ENCODE measurements around the gene RFC3.

RFC3 gene

DNA sequence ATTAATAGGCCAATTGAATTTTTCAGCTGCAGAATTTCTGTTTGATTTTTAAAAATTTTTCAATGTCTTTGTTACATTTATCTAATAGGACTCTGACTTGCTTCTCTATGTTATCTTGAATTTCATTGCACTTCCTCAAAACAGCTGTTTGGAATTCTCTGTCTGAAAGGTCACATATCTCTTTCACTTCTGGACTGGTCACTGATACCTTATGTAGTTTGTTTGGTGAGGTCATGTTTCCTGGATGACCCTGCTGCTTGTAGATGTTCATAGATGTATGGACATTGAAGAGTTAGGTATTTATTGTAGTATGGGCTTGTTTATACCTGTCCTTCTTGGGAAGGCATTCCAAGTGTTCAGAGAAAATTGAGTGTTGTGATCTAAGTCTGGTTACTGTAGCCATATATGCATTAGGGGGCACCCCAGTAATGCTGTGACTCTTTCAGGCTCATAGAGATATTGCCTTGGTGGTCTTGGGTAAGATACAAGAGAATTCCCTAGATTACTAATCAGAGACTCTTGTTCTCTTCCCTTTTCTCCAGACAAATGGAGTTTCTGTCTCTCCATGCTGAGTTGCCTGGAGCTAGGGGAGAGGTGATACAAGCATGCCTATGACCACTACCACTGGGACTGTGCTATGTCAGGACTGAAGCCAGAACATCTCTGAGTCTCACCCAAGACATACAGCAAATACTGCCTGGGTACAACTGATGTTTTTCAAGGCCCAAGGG is 27.8 kb downstream of the RFC3 start:
- H3K9me3 ChIP-seq (ENCODE audit: control insufficient read depth in 1 of 2, low read length in 2 of 2) = no peaks in the 10 kb centered on the region
- no peaks in the 10 kb centered on the region for H3K27me3 ChIP-seq (ENCODE audit: low read depth, low read length)
- no peaks in the 10 kb centered on the region for H3K4me1 ChIP-seq (ENCODE audit: control insufficient read depth in 1 of 2, insufficient read depth in 2 of 2, low read length in 2 of 2)
- no peak overlapping the region for H3K4me3 ChIP-seq (ENCODE audit: low read depth in 1 of 2, low read length in 2 of 2)
- no peak overlapping the region for H3K27ac ChIP-seq (ENCODE audit: low read length)
- no peaks in the 10 kb centered on the region for H3K36me3 ChIP-seq (ENCODE audit: control insufficient read depth in 1 of 2, insufficient read depth in 2 of 2, low read length in 2 of 2)

DNA sequence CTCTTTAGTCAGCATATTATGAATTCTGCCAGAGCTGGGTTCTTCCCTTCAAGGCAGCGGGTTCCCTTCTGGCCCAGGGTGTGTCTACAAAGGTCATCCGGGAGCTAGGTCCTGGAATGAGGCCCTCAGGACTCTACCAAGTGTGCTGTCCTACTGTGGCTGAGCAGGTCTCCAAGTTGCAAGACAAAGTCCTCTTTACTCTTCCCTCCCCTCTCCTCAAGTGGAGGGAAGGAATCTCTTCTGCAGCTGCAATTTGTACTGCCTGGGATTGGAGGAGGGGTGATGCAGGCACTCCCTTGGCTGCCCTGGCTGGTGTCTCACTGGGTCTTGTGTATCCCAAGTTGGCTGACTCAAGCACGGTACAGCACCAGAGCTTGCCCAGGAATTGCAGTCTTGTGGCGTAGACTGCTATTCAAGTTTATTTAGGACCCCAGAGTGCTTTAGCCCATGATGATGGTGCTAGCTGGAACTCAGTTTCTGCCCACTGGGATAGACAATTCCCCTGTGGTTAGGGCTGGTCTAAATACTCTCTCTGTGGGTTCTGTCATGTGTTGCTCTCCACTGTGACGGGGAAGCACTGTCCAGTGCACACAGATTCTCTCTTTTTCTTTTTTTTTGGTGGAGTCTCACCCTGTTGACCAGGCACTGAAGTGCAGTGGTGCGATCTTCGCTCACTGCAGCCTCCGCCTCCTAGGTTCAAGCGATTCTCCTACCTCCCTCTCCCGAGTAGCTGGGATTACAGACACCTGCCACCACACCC is 28.5 kb downstream of the RFC3 start:
- Histone ChIP-seq H3K36me3 (ENCODE audit: control insufficient read depth in 1 of 2, insufficient read depth in 2 of 2, low read length in 2 of 2) (no peaks in the 10 kb centered on the region), H3K4me1 (ENCODE audit: control insufficient read depth in 1 of 2, insufficient read depth in 2 of 2, low read length in 2 of 2) (no peaks in the 10 kb centered on the region), H3K27ac (ENCODE audit: low read length) (no peak overlapping the region), H3K4me3 (ENCODE audit: low read depth in 1 of 2, low read length in 2 of 2) (no peak overlapping the region), H3K27me3 (ENCODE audit: low read depth, low read length) (no peaks in the 10 kb centered on the region), H3K9me3 (ENCODE audit: control insufficient read depth in 1 of 2, low read length in 2 of 2) (no peaks in the 10 kb centered on the region)

DNA sequence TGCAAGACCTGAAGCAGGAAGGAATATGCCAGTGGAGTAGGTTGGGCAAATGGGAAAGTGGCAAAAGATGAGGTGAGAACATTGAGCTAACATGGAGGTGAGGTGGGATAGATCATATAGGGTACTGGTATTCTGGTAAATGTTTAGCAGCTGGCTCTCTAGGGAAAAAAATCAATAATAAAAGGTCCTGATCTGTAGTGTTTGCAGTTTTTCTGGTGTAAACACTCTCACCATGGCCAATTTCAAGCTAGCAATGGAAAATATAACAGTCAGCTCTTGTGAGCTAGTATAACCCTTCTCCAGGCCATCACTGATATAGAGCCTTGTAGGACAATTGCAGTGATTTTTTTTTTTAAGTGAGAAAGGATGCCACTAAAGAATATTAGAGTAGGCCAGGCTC is 31.3 kb downstream of the RFC3 start:
- Histone ChIP-seq H3K27ac (ENCODE audit: low read length) (no peak overlapping the region), H3K4me3 (ENCODE audit: low read depth in 1 of 2, low read length in 2 of 2) (no peak overlapping the region), H3K36me3 (ENCODE audit: control insufficient read depth in 1 of 2, insufficient read depth in 2 of 2, low read length in 2 of 2) (no peaks in the 10 kb centered on the region), H3K27me3 (ENCODE audit: low read depth, low read length) (no peaks in the 10 kb centered on the region), H3K9me3 (ENCODE audit: control insufficient read depth in 1 of 2, low read length in 2 of 2) (no peaks in the 10 kb centered on the region), H3K4me1 (ENCODE audit: control insufficient read depth in 1 of 2, insufficient read depth in 2 of 2, low read length in 2 of 2) (no peaks in the 10 kb centered on the region)

DNA sequence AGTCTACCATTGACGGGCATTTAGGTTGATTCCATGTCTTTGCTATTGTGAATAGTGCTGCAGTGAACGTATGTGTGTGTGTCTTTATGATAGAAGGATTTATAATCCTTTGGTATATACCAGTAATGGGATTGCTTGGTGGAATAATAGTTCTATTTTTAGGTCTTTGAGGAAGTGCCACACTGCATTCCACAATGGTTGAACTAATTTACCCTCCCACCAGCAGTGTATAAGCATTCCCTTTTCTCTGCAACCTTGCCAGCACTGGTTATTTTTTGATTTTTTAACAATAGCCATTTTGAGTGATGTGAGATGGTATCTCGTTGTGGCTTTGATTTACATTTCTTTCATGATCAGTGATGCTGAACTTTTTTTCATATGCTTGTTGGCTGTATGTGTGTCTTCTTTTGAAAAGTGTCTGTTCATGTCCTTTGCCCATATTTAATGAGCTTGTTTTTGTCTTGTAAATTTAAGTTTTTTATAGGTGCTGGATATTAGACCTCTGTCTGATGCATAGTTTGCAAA is 37.5 kb downstream of the RFC3 start:
- H3K9me3 ChIP-seq (ENCODE audit: control insufficient read depth in 1 of 2, low read length in 2 of 2) = peaks cover 0 to 4% of the 10 kb centered on the region in 2 donors

DNA sequence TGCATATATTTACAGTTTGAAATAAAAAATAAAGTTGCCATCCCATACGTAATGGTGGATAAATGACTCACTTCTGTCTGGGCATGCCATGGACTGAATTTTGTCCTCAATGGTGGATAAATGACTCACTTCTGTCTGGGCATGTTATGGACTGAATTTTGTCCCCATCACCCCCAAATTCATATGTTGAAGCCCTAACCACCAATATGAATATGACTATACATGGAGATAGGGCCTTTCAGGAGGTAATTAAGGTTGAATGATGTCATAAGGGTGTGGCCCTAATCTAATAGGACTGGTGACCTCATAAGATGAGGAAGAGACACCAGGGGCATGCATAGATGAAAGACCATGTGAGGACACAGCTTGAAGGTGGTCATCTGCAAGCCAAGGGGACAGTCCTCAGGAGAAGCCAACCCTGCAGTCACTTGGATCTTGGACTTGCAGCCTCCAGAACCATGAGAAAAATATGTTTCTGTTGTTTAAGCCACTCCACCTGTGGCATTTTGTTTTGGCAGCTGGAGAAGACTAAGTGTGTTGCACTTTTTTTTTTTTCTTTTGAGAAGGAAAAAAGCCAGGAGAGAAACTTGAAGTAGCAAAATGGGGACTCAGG is 41.8 kb downstream of the RFC3 start:
- Histone ChIP-seq H3K4me1 (ENCODE audit: control insufficient read depth in 1 of 2, insufficient read depth in 2 of 2, low read length in 2 of 2) (no peaks in the 10 kb centered on the region), H3K27ac (ENCODE audit: low read length) (no peak overlapping the region), H3K9me3 (ENCODE audit: control insufficient read depth in 1 of 2, low read length in 2 of 2) (peaks cover 0 to 4% of the 10 kb centered on the region in 2 donors), H3K36me3 (ENCODE audit: control insufficient read depth in 1 of 2, insufficient read depth in 2 of 2, low read length in 2 of 2) (no peaks in the 10 kb centered on the region), H3K27me3 (ENCODE audit: low read depth, low read length) (no peaks in the 10 kb centered on the region), H3K4me3 (ENCODE audit: low read depth in 1 of 2, low read length in 2 of 2) (no peak overlapping the region)

More for the DNA sequence above, 37.5 kb downstream of the RFC3 start:
- H3K4me3 ChIP-seq (ENCODE audit: low read depth in 1 of 2, low read length in 2 of 2) = no peak overlapping the region
- H3K27me3 ChIP-seq (ENCODE audit: low read depth, low read length) = no peaks in the 10 kb centered on the region
- H3K27ac ChIP-seq (ENCODE audit: low read length) = no peak overlapping the region
- no peaks in the 10 kb centered on the region for H3K4me1 ChIP-seq (ENCODE audit: control insufficient read depth in 1 of 2, insufficient read depth in 2 of 2, low read length in 2 of 2)
- H3K36me3 ChIP-seq (ENCODE audit: control insufficient read depth in 1 of 2, insufficient read depth in 2 of 2, low read length in 2 of 2) = no peaks in the 10 kb centered on the region

DNA sequence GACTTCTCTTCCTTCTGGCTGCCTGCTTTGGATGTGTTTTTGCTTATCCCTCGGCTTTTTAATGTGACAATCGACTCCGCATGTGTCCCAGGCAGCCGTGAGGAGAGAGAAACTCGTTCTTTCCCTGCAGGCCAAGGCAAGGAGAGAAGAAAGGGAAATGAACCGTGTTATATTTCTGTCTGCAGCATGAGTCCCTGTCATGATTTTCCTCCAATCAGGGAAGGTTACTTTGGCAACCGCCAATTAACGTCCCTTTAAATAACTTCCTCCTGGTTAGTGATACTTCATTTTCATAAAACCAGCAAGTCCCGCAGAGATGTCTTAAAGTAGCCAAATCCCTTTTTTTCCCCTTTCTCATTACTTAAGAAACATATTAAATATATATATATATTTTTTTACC is 42.6 kb downstream of the RFC3 start:
- Histone ChIP-seq H3K9me3 (ENCODE audit: control insufficient read depth in 1 of 2, low read length in 2 of 2) (peaks cover 0 to 1% of the 10 kb centered on the region in 2 donors), H3K27me3 (ENCODE audit: low read depth, low read length) (no peaks in the 10 kb centered on the region)

DNA sequence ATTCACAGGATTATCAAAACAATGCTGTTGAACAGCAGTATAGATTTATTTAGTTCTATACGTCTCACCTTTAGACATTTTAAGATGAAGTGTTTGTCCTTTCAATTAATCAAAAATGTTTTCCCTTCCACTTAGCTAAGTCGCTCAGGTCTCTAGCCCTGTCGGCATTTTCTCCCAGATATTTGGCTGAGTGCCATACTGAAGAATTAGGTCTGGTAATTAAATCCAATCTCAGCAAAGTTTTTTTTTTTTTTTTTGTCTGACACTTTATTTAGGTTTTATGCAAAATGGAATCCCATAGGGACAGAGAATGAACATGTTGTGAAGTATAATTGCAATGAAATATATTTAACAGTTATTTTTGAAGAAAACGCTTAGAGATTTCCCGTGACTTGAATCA is 44.1 kb downstream of the RFC3 start:
- H3K4me3 ChIP-seq (ENCODE audit: low read depth in 1 of 2, low read length in 2 of 2) = no peak overlapping the region
- no peaks in the 10 kb centered on the region for H3K9me3 ChIP-seq (ENCODE audit: control insufficient read depth in 1 of 2, low read length in 2 of 2)
- no peak overlapping the region for H3K27ac ChIP-seq (ENCODE audit: low read length)
- no peaks in the 10 kb centered on the region for H3K27me3 ChIP-seq (ENCODE audit: low read depth, low read length)
- no peaks in the 10 kb centered on the region for H3K4me1 ChIP-seq (ENCODE audit: control insufficient read depth in 1 of 2, insufficient read depth in 2 of 2, low read length in 2 of 2)
- H3K36me3 ChIP-seq (ENCODE audit: control insufficient read depth in 1 of 2, insufficient read depth in 2 of 2, low read length in 2 of 2) = no peaks in the 10 kb centered on the region

More for the DNA sequence above, 42.6 kb downstream of the RFC3 start:
- no peaks in the 10 kb centered on the region for H3K36me3 ChIP-seq (ENCODE audit: control insufficient read depth in 1 of 2, insufficient read depth in 2 of 2, low read length in 2 of 2)
- no peak overlapping the region for H3K4me3 ChIP-seq (ENCODE audit: low read depth in 1 of 2, low read length in 2 of 2)
- H3K4me1 ChIP-seq (ENCODE audit: control insufficient read depth in 1 of 2, insufficient read depth in 2 of 2, low read length in 2 of 2) = no peaks in the 10 kb centered on the region
- no peak overlapping the region for H3K27ac ChIP-seq (ENCODE audit: low read length)

DNA sequence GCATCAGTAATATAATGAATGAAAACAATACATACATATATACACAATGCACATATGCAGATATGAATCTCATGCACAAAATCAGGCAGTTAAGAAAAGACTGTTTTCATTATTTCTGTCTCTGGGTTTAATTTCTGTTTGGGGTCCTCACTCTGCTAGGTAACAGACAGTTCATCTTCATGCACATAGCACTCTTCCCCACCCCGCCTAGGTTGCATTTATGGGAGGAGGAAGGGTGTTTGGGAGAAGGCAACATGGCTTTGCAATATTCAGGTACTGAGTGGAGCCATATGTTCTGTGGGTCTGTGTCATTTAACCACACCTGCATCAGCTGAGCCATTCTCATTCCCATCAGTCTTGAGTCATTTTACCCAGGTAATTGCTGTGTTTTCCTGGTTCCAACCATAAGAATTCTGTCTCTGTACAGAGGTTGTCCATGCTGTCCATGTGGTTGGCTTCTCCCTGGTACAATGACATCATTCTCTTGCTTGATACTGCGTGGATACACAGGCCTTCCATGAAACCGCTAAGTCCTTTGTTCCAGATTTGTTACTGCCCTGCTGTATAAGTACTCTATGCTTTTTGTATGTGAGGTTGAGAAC is 45.3 kb downstream of the RFC3 start:
- no peaks in the 10 kb centered on the region for H3K4me1 ChIP-seq (ENCODE audit: control insufficient read depth in 1 of 2, insufficient read depth in 2 of 2, low read length in 2 of 2)
- no peaks in the 10 kb centered on the region for H3K9me3 ChIP-seq (ENCODE audit: control insufficient read depth in 1 of 2, low read length in 2 of 2)
- no peaks in the 10 kb centered on the region for H3K27me3 ChIP-seq (ENCODE audit: low read depth, low read length)
- no peak overlapping the region for H3K4me3 ChIP-seq (ENCODE audit: low read depth in 1 of 2, low read length in 2 of 2)
- H3K27ac ChIP-seq (ENCODE audit: low read length) = no peak overlapping the region
- H3K36me3 ChIP-seq (ENCODE audit: control insufficient read depth in 1 of 2, insufficient read depth in 2 of 2, low read length in 2 of 2) = no peaks in the 10 kb centered on the region

- H3K36me3 ChIP-seq (ENCODE audit: control insufficient read depth in 1 of 2, insufficient read depth in 2 of 2, low read length in 2 of 2) = no peaks in the 10 kb centered on the region
These were observed 48.0 kb downstream of the RFC3 start for GRCh38 chr13:33865945-33866344.

GRCh38 chr13:33867472-33867871 is 49.5 kb downstream of the RFC3 start:
- no peaks in the 10 kb centered on the region for H3K4me1 ChIP-seq (ENCODE audit: control insufficient read depth in 1 of 2, insufficient read depth in 2 of 2, low read length in 2 of 2)
- H3K36me3 ChIP-seq (ENCODE audit: control insufficient read depth in 1 of 2, insufficient read depth in 2 of 2, low read length in 2 of 2) = no peaks in the 10 kb centered on the region
- no peak overlapping the region for H3K4me3 ChIP-seq (ENCODE audit: low read depth in 1 of 2, low read length in 2 of 2)
- no peaks in the 10 kb centered on the region for H3K9me3 ChIP-seq (ENCODE audit: control insufficient read depth in 1 of 2, low read length in 2 of 2)
- no peak overlapping the region for H3K27ac ChIP-seq (ENCODE audit: low read length)
- H3K27me3 ChIP-seq (ENCODE audit: low read depth, low read length) = no peaks in the 10 kb centered on the region

More at GRCh38 chr13:33865945-33866344, 48.0 kb downstream of the RFC3 start:
- no peak overlapping the region for H3K27ac ChIP-seq (ENCODE audit: low read length)
- H3K27me3 ChIP-seq (ENCODE audit: low read depth, low read length) = no peaks in the 10 kb centered on the region
- H3K4me1 ChIP-seq (ENCODE audit: control insufficient read depth in 1 of 2, insufficient read depth in 2 of 2, low read length in 2 of 2) = no peaks in the 10 kb centered on the region
- H3K4me3 ChIP-seq (ENCODE audit: low read depth in 1 of 2, low read length in 2 of 2) = no peak overlapping the region
- H3K9me3 ChIP-seq (ENCODE audit: control insufficient read depth in 1 of 2, low read length in 2 of 2) = no peaks in the 10 kb centered on the region
